DMS153 treated with DMSO at 0.1 percent for 48 hours (cell line): ENCODE results near the gene ZFP90.
A peak's percentile ranks its signal among the peaks of the same experiment; 100 is the strongest.
"Not testable (repeated sequence)": the region's sequence is repeated elsewhere in the genome, so short reads cannot be mapped to it uniquely, and the experiment has no call there.

Source experiments
- DNase-seq: peaks from one replicate; lab custom pipeline; 2025; ENCODE audit not compliant: unreplicated experiment; lab: John Stamatoyannopoulos, UW

ZFP90 gene

DNA sequence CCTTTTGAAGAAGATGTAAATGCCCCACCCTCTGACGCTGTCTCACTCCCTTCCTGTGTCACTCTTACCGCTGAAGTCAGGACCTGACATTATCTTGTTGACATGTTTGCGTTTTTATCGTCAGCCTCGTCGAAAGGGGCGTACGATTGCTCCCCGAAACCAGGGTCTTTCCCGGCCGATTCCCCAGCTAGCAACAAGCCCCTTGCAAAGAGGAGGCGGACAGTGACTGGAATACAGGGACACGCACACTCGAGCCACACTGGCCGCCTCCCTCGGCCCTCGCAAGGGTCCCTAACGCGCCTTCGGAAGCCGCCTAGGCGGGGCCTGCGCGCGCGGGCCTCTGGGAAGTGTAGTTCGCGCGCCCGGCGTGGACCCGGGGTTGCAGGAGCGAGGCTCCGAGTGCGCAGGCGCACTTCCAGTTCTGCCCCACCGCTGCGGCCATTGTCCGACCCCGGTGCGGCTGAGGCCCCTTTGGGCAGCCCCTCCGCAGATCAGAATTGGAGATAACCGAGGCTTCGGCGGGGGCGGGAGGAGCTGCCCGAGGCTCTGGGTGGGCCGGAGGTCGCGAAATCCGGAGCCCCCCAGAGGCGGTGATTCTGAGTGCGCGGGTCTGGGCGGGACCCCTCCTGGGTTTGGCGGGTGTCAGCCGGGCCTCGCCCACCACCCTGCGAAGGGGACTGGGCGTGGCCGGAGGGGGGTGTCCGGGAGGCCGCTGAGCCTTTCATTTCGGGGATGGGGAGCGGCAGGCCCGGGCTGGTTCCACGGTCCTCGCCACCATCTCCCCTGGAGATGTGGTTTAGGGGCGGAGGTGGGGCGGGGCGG lies at the start of gene ZFP90:
Gene ZFP90 (plus strand): TSS at position 412 of the 822 bp plus-strand sequence. CDS start 502 bp downstream, outside the sequence.
- DNase-seq = peak; percentile 87

GRCh38 chr16:68490358-68490757 lies 48.7 kb upstream of the ZFP90 start:
- DNase-seq = no peak

GRCh38 chr16:68490829-68491575 lies 48.1 kb upstream of the ZFP90 start:
- DNase-seq = peak; percentile 19

DNA sequence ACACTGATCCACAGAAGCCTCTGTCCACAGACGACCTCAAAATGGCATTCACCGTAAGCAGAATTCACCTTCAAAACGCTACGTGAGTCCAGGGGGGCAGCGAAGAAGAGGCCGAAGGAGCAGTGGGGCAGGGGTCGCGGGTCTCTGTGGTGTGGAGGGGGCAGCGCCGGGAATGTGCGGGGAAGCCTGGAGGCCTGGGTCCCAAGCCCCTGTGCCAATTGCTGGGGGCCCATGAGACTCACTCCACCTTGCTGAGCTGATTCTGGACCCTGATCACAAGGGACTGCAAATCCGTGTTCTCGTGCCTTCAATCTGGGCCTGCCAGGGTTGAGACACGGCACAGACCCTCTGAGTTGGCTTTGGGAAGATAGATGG lies 47.5 kb upstream of the ZFP90 start:
- DNase-seq = no peak

DNA sequence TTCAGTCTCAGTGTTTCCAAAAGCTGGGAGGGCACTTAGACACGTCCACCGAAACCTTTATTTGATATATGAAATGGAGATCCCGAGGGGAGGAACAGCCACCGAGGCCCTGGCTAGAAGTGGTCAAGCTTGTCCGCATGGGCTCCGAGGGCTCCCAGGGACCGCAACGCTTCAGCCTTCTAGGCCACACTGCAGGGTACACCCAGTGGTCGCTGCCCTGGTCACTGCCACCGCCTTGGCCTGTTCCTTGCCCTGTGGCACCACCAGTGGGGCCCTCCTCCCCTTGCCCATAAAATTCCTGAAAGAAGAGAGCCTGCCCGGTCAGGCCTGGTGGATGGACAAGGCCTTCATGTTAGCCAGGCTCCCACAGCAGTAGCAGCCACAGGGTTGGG lies 46.9 kb upstream of the ZFP90 start:
- DNase-seq = no peak

DNA sequence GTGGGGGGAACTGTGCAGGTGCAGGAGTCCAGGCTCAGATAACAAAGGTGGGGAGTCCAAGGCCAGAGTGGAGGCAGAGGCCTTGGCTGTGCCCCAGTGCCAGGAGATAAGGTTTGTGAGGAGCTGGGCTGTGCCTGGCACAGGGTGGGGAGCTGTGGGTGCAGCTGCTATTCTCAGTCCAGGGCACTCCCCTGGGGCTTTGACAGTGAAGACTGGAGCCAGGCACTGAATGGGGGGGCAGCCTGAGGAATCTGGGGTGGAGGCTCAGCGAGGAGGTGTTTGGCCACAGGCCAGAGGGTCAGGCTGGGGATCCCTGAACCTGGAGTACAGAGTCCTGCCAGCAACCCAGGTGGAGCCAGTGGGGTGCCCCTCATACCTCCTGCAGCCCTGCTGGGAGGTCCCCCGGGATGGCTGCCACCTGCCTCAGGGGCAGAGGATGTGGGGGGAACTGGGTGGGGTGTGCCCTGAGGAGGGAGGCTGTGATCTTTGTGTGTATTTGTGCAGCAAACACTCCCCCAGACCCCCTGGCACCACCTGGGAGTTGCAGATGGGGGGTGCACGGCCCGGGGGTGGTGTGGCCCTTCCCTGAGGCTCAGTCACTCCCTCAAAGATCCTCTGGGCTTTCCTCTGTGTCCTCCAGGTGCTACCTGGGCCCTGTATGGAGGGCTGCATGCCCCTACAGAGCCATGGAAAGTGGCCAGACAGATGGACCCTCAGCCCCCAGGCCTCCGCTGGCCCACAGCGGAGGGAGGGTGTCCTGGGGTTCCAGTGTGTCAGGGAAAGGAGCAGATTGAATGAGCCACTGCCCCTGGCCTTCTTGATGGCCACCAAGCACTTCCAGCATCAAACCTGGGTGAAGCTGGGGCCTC lies 46.3 kb upstream of the ZFP90 start:
- DNase-seq = no peak

DNA sequence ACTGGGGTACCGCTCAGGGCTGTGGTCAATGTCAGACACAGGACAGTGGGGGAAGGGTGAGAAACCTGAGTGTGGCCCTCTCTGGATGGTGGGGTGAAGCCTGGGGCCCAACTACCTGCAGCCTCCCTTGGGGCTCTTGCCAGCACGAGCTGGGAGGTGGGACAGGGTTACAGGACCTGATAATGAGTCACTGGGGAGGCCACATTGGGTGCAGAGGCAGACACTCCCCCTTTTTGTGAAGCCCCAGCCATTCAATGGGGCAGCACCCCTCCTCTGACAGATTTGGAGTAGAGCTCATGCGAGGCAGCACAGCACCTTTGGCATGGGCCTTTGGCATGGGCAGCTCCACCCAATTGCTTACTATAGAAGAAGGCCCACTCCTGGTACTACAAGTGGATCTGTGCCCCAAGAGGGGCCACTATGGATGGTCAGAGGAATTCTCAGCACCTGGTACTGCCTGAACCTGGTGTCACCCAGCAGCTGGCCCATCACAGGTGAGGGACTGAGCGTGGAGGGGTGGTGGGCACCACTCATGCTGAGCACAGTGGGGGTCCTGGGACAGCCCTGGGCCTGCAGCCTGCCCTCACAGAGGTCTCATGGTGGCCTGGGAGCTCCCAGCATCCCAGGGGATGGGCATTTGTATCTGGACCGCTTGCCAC lies 45.5 kb upstream of the ZFP90 start:
- no peak for DNase-seq

GRCh38 chr16:68494261-68494660 lies 44.8 kb upstream of the ZFP90 start:
- not testable (repeated sequence) for DNase-seq

DNA sequence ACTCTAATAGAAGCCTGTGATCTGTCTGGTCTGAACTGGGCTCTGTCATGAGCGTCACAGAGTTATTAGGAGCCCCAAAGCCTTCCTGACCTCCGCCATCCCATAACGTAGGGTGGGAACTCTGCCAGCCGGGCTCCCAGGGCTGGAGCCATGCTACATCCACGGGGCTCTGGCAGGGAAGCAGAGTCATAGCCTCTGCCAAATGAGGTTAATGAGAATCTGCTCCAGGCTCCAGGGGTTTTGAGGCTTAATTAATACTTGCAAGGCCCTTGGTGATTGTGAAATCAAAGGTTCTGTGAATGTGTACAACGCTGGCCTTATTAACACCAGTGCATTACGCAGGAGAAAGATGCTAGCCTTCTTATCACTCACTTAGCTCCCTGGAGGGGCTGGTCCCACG lies 42.4 kb upstream of the ZFP90 start:
- DNase-seq = no peak

DNA sequence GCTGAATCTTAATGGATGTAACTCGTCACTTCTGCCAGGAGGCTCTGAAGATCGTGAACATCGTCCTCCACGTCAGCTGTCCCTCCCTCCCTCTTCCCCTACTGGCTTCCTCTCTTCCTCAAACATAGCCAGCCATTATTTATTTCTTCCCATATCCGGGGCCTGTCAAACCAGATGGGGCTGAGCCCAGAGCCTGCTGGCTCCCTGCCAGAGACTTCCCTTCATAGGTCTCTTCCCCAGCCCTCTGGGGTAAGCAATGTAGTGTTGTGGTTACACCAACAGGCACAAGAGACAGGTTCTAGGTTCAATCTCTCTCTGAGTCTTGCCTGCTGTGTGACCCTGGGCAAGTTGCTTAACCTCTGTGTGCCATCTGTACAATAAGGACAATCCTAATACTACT lies 40.1 kb upstream of the ZFP90 start:
- DNase-seq = peak; percentile 80

- DNase-seq = no peak
Measured at GRCh38 chr16:68503334-68503733, 35.8 kb upstream of the ZFP90 start.

DNA sequence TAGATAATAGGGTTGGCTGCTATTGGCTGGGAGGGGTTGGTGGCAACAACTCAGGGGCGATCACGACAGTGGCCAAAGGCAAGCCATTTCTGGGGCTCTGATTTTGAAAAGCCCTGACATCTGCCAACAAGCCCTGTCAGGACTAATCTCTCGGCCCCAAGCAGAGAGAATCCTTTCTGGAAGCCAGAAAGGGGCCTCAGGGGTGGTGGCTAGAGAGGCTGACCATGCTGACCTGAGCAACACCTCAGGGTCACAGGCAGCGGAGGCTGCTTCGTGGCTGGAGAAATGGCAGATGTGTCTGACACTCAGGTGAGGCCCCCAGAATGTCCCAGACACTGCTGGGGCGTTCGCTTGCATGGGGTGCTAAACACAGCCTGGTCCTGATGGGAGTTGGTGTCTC lies 35.0 kb upstream of the ZFP90 start:
- no peak for DNase-seq

- no peak for DNase-seq
Measured at GRCh38 chr16:68506331-68507053, 32.6 kb upstream of the ZFP90 start.

DNA sequence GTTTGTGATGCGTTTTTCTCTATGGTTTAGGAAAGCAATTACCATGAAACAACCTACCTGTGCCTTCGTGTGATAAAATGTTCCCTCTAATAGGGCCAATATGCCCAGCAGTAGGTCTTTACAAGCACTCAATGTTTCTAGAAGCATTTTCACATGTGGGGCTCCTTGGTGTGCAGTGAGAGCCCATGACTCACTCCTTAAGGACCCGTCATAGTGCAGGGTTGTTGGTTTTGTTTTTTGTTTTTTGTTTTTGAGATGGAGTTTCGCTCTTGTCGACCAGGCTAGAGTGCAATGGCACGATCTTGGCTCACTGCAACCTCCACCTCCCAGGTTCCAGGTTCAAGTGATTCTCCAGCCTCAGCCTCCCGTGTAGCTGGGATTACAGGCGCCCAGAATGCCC lies 31.1 kb upstream of the ZFP90 start:
- DNase-seq = no peak

DNA sequence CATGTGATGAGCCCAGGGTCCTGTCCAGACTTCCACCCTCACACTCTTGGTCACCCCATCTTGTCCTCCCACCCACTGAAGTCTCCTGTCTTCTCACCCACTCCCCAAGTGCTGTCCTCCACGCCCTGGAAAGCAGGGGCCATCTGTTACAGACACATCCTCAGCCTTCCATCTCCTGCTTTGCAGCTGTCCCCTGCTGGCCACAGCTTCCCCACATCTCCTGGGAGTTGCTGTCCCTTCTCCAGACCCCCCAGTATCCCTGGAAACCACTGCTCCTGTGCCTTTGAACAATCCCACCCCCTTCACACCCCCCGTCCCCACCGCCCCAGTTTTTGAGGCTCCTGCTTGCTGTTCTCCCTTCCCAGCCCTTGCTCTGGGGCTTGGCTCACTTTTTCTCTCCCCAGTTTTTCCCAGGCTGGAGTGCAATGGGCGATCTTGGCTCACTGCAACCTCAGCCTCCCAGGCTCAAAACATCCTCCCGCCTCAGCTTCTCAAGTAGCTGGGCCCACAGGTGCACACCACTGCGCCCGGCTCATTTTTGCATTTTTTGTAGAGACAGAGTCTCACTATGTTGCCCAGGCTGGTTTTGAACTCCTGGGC lies 30.4 kb upstream of the ZFP90 start:
- no peak for DNase-seq

- no peak for DNase-seq
Measured at GRCh38 chr16:68509381-68509780, 29.7 kb upstream of the ZFP90 start.

DNA sequence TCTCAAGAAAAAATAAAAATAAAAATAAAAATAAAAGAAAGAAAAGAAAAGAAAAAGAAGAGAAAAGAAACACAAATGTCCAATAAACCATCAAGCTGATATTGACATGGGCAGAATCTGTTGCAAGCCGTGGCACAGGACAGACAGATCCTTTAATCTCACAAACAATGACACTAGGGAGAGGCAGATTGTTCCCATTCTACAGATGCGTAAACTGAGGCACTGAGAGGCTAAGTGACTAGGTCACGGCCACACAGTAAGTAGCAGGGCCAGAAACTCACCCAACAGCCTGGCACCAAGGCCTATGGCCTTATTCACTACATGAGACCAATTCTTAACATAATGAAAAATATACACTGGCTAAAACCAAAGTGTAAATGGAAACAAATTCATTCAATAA lies 28.3 kb upstream of the ZFP90 start:
- no peak for DNase-seq

DNA sequence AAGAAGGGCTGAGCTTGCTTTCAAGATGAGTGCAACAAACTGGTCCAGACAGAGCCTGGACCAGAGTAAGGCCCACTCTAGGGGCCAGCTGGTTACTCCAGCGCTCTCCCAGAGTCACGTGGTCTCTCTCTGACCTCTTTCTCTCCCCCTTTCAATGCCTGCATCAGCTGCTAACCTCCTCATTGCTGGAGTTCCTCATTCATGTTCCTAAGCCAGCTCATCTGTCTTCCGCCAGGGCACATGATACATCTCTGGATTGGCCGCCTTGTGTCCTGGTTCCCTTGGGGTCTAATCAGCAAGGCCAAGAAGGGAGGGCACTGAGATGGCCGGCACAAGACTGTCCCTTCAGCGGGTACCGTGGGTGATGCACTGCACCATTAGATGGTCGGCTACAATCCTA lies 26.9 kb upstream of the ZFP90 start:
- DNase-seq = no peak

- no peak for DNase-seq
Measured at GRCh38 chr16:68512742-68513141, 26.3 kb upstream of the ZFP90 start.

- no peak for DNase-seq
Measured at GRCh38 chr16:68514511-68514910, 24.6 kb upstream of the ZFP90 start.
